ENCODE measurements around the gene RAB17.

DNA sequence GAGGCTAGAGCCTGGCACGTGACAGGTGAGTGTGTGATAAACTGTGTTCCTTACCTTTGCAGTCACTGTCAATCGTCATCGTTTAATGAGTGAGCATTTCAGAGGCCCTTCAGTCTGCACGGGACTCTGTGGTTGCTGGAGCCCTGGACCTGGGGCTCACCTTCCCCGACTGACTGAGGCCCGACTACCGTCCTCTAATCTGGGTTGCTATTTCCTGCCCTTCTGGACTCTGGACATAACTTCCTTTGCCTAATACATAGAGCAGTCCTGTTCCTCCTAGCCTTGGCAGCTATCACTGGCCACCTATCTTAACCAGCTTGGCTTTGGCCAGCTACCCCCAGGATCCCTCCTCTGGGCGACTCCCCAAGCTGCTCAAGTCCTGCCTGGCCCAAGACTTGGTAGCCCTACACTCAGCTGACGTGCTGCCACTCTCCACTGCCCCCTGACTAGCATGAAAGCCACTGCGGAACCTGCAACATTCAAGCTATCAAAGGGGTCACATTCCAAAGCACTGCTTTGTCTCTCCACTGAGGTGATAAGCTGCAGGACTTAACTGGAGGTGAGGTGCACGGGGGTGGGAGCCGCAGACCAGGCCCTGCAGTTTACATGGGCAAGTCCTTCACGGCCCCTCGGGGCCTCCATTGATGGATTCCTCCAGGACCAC lies 11.1 kb upstream of the RAB17 start:
- TF ChIP-seq, protein P1, sequence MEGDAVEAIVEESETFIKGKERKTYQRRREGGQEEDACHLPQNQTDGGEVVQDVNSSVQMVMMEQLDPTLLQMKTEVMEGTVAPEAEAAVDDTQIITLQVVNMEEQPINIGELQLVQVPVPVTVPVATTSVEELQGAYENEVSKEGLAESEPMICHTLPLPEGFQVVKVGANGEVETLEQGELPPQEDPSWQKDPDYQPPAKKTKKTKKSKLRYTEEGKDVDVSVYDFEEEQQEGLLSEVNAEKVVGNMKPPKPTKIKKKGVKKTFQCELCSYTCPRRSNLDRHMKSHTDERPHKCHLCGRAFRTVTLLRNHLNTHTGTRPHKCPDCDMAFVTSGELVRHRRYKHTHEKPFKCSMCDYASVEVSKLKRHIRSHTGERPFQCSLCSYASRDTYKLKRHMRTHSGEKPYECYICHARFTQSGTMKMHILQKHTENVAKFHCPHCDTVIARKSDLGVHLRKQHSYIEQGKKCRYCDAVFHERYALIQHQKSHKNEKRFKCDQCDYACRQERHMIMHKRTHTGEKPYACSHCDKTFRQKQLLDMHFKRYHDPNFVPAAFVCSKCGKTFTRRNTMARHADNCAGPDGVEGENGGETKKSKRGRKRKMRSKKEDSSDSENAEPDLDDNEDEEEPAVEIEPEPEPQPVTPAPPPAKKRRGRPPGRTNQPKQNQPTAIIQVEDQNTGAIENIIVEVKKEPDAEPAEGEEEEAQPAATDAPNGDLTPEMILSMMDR (IDR thresholded peaks at IDR 0.05 in 8 of 11, conservative IDR thresholded peaks at IDR 0.05 in 3 of 11), result no peak
- no peak for TF ChIP-seq POLR2A (IDR thresholded peaks at IDR 0.05)

Data from spleen (tissue), 7 donors.